Mucosa of rectum (tissue), 2 donors: ENCODE measurements around the gene TTC9.

ENCODE experiments used
- H3K27ac ChIP-seq, 2 donors: one replicate each; pipeline ENCODE4 v1.7.0; 2013; ENCODE audit warnings: inconsistent platforms in 2 of 2, low read depth in 2 of 2, low read length in 2 of 2
- H3K27me3 ChIP-seq, 2 donors: one replicate each; pipeline ENCODE4 v1.7.0; 2013; ENCODE audit warnings: low read length in 2 of 2; ENCODE audit not compliant: control insufficient read depth in 2 of 2, insufficient read depth in 2 of 2
- H3K36me3 ChIP-seq, 2 donors: one replicate each; pipeline ENCODE4 v1.7.0; 2013; ENCODE audit warnings: low read length in 2 of 2; ENCODE audit not compliant: control insufficient read depth in 2 of 2, insufficient read depth in 2 of 2
- H3K4me1 ChIP-seq, 2 donors: one replicate each; pipeline ENCODE4 v1.7.0; 2013; ENCODE audit warnings: low read length in 2 of 2, mild to moderate bottlenecking in 1 of 2; ENCODE audit not compliant: control insufficient read depth in 2 of 2, insufficient read depth in 2 of 2
- H3K4me3 ChIP-seq, 2 donors: one replicate each; pipeline ENCODE4 v1.7.0; 2013; ENCODE audit warnings: low read length in 2 of 2
- H3K9ac ChIP-seq, 2 donors: one replicate each; pipeline ENCODE4 v1.7.0; 2013; ENCODE audit warnings: low read length in 2 of 2, low read depth in 1 of 2, mild to moderate bottlenecking in 1 of 2
- H3K9me3 ChIP-seq, 2 donors: one replicate each; pipeline ENCODE4 v1.7.0; 2013; ENCODE audit warnings: low read length in 2 of 2; ENCODE audit not compliant: control insufficient read depth in 2 of 2
- donor health status: healthy.
- donor health status: Normal muscosa, but diverticular disease.

The TTC9 gene

DNA sequence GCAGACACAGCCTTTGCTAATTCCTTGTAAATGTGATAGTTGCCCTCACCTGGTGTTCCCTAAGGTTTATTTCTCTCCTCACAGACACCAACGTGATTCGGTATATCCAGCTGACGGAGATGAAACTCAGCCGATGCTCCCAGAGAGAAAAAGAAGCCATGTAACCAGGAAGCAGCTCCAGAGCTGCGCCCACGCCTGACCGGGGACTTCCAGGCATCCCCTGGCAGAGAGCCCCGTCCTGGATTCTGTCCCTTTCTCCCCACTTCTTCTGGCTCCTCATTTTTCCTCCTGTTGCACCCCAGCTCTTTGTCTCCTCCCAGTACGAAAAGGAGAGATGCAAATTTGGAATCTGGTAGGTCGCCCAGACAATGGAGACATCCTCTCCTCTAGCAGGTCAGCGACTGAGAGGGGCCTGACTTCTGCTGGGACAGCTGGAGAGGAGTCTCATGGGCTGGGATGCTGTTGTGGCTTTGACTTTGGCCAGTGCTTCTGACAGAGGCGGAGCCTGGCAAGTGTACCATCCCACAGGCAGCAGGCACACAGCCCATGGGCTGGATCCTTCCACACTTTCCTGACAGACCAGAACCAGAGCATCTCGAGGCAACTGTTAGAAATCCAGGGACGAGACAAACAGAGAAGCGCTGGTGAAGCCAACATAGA is 29.4 kb downstream of the TTC9 start:
- Histone ChIP-seq H3K36me3 (no peaks in the 10 kb centered on the region), H3K9ac (peak overlapping the region in 1 of 2 donors; percentile 17), H3K4me3 (no peak overlapping the region), H3K4me1 (peaks cover 0 to 2% of the 10 kb centered on the region in 2 donors), H3K27me3 (no peaks in the 10 kb centered on the region), H3K27ac (no peak overlapping the region), H3K9me3 (no peaks in the 10 kb centered on the region)

DNA sequence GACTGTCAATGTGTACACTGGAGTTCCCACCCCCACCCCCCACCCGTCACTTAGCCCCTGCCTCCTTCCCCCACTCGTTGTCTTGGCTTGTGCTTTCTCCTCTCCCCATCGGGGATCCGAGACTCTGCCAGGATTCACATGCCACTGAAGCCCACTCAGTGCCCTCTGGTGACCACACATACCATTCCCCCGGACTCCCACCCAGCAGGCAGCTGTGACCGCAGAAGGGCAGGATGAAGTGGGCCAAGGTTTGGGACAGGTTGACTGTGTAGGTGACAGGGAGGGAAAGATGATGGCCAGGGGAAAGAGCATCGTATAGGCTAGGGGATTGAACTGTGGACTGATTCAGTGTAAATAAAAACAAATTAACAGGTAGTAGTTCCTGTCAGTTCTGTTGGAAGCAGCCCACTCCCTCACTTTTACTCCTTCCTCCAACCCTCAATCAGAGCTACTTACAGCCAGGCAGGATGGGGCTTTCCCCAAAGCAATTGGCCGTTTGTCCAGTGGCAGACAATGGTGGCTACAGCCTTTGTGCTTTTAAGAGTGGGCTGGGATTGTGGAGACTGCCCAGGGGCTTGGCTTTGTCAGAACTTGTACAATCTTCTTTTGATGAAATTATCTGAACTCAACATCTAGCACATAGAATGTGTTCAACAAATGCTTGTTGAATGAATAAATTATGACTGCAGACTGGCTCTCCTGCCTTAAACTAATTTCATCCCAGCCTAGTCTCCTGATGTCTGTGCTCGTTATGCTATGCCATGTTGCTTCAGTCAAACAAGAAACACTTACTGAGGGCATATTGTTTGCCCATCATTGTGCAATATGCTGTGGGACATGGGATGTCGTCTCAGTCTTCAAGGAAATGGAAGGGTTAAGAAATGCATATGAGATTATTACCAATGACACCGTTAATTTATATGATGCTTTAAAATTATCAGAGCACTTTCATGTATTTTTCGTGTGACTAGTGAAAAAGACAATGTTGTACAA is 30.2 kb downstream of the TTC9 start:
- no peaks in the 10 kb centered on the region for H3K9me3 ChIP-seq
- H3K4me3 ChIP-seq = no peak overlapping the region
- no peaks in the 10 kb centered on the region for H3K27me3 ChIP-seq
- no peaks in the 10 kb centered on the region for H3K4me1 ChIP-seq
- H3K27ac ChIP-seq = no peak overlapping the region
- H3K36me3 ChIP-seq = no peaks in the 10 kb centered on the region
- no peak overlapping the region for H3K9ac ChIP-seq

- Histone ChIP-seq H3K4me3 (no peak overlapping the region), H3K9ac (no peak overlapping the region), H3K36me3 (no peaks in the 10 kb centered on the region), H3K4me1 (no peaks in the 10 kb centered on the region), H3K27ac (no peak overlapping the region), H3K9me3 (no peaks in the 10 kb centered on the region), H3K27me3 (no peaks in the 10 kb centered on the region)
These were observed 35.6 kb downstream of the TTC9 start for GRCh38 chr14:70677341-70677740.

DNA sequence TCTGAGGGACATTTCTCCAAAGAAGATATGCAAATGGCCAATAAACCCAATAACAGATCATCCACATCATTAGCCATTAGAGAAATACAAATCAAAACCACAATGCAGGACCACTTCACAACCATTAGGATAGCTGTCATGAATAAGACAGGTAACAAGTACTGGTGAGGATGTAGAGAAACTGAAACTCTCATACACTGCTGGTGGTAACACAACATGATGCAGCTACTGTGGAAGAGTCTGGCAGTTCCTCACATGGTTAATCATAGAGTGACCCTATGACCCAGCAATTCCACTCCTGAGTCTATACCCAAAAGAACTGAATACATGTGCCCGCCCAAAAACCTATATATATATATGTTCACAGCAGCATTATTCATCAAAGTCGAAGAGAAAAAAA is 39.0 kb downstream of the TTC9 start:
- H3K9me3 ChIP-seq = no peaks in the 10 kb centered on the region
- H3K36me3 ChIP-seq = no peaks in the 10 kb centered on the region
- no peak overlapping the region for H3K4me3 ChIP-seq
- H3K27me3 ChIP-seq = no peaks in the 10 kb centered on the region
- no peak overlapping the region for H3K9ac ChIP-seq
- no peaks in the 10 kb centered on the region for H3K4me1 ChIP-seq
- H3K27ac ChIP-seq = no peak overlapping the region

GRCh38 chr14:70683983-70684382 is 42.3 kb downstream of the TTC9 start:
- H3K9me3 ChIP-seq = no peaks in the 10 kb centered on the region
- no peak overlapping the region for H3K4me3 ChIP-seq
- H3K4me1 ChIP-seq = no peaks in the 10 kb centered on the region
- H3K27me3 ChIP-seq = no peaks in the 10 kb centered on the region
- no peak overlapping the region for H3K27ac ChIP-seq
- no peaks in the 10 kb centered on the region for H3K36me3 ChIP-seq
- H3K9ac ChIP-seq = no peak overlapping the region

- Histone ChIP-seq H3K4me3 (no peak overlapping the region), H3K36me3 (no peaks in the 10 kb centered on the region), H3K9ac (no peak overlapping the region), H3K9me3 (no peaks in the 10 kb centered on the region), H3K27me3 (no peaks in the 10 kb centered on the region), H3K4me1 (no peaks in the 10 kb centered on the region), H3K27ac (no peak overlapping the region)
These were observed 43.9 kb downstream of the TTC9 start for GRCh38 chr14:70685474-70686197.

- H3K27ac ChIP-seq = no peak overlapping the region
- H3K4me1 ChIP-seq = peaks cover 0 to under 1% of the 10 kb centered on the region in 2 donors
- no peaks in the 10 kb centered on the region for H3K27me3 ChIP-seq
- H3K4me3 ChIP-seq = no peak overlapping the region
- H3K9ac ChIP-seq = no peak overlapping the region
- H3K9me3 ChIP-seq = no peaks in the 10 kb centered on the region
- no peaks in the 10 kb centered on the region for H3K36me3 ChIP-seq
These were observed 50.5 kb downstream of the TTC9 start for GRCh38 chr14:70692210-70692609.

- Histone ChIP-seq H3K27me3 (no peaks in the 10 kb centered on the region), H3K4me1 (peaks cover 3 to 8% of the 10 kb centered on the region in 2 donors), H3K4me3 (no peak overlapping the region), H3K27ac (no peak overlapping the region), H3K9ac (no peak overlapping the region), H3K36me3 (no peaks in the 10 kb centered on the region), H3K9me3 (no peaks in the 10 kb centered on the region)
These were observed 54.3 kb downstream of the TTC9 start for GRCh38 chr14:70696026-70696425.

GRCh38 chr14:70697701-70698100 is 56.0 kb downstream of the TTC9 start:
- no peaks in the 10 kb centered on the region for H3K9me3 ChIP-seq
- H3K4me1 ChIP-seq = peaks cover 3 to 8% of the 10 kb centered on the region in 2 donors
- H3K27me3 ChIP-seq = no peaks in the 10 kb centered on the region
- no peaks in the 10 kb centered on the region for H3K36me3 ChIP-seq
- H3K9ac ChIP-seq = no peak overlapping the region
- H3K27ac ChIP-seq = no peak overlapping the region
- H3K4me3 ChIP-seq = no peak overlapping the region

DNA sequence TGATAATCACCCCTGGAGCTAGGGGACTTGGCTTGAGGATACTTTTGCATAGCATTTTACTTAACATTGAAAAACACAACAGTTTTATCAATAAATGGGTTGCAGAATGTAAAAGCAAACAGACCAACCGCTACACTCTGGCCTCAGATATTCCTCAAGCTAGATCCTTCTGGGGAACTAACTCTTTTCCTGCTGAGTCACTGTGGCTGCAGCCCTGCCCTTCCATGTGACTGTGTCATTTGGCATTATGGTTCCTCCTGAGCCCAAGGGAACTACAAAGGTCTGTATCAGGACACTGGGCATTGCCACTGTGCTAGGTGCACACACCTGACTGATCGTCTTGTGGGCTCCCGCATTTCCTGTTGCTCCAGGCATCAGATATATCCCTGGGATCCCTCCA is 56.6 kb downstream of the TTC9 start:
- Histone ChIP-seq H3K4me1 (peaks cover 3 to 8% of the 10 kb centered on the region in 2 donors), H3K9ac (no peak overlapping the region), H3K36me3 (no peaks in the 10 kb centered on the region), H3K9me3 (no peaks in the 10 kb centered on the region), H3K27me3 (no peaks in the 10 kb centered on the region), H3K27ac (no peak overlapping the region), H3K4me3 (no peak overlapping the region)
